ENCODE data around the gene MYO7B.

- no peak for TF ChIP-seq CTCF (IDR thresholded peaks at IDR 0.05)
- no peak for TF ChIP-seq EZH2 (IDR thresholded peaks at IDR 0.05; ENCODE audit: borderline replicate concordance, insufficient read depth, low read depth, low read length, poor library complexity, severe bottlenecking)
Observed at GRCh38 chr2:127642706-127643438, 107.4 kb downstream of the MYO7B start.

All from B cell (primary cell).